ENCODE results near the gene ERC2. TPM values are rescaled to one million over a fixed set of nuclear protein-coding genes. Genes with fewer than 3 reads are reported as not detected.

ERC2 gene
- total and polyA plus RNA-seq, 2 of the 8 experiments (the other 6 are each of a cell fraction or from before 2014, with no cell fraction given) = 16.4 to 22.8 TPM

DNA sequence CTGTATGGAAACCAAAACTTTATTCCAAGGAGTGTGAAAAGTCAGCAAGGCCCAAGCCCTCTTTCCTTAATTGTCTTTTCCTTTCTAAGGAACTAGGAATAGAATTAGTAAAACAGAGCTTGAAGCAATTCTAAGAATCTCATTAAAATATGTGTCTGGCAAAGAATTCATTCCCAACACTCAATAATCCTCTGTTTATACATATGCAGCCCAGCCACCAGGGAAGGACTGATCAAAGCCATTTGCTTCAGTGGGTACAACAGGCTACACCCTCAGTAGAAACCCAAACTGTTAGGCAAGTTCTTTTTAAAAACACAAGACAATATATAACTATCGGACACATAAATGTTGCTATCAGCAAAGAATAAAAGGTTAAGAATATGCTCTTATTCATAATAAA, 266.9 kb downstream of the ERC2 start (continued):
- TF ChIP-seq, protein P1, sequence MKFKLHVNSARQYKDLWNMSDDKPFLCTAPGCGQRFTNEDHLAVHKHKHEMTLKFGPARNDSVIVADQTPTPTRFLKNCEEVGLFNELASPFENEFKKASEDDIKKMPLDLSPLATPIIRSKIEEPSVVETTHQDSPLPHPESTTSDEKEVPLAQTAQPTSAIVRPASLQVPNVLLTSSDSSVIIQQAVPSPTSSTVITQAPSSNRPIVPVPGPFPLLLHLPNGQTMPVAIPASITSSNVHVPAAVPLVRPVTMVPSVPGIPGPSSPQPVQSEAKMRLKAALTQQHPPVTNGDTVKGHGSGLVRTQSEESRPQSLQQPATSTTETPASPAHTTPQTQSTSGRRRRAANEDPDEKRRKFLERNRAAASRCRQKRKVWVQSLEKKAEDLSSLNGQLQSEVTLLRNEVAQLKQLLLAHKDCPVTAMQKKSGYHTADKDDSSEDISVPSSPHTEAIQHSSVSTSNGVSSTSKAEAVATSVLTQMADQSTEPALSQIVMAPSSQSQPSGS (IDR thresholded peaks at IDR 0.05; ENCODE audit: low read length) = no peak
- TF ChIP-seq BRCA1 (IDR thresholded peaks at IDR 0.05; ENCODE audit: low read depth, low read length) (no peak), SP1 (IDR thresholded peaks at IDR 0.05; ENCODE audit: low read depth, low read length) (no peak), RAD21 (IDR thresholded peaks at IDR 0.05 in 1 of 2, conservative IDR thresholded peaks at IDR 0.05 in 1 of 2; ENCODE audit: low read depth in 2 of 2, low read length in 2 of 2) (no peak), EZH2 (IDR thresholded peaks at IDR 0.05; ENCODE audit: low read depth, low read length, severe bottlenecking) (no peak)

Data from H1 (cell line).